GM19397 (cell line): ENCODE results near the gene FOXP4.

ENCODE experiments used
- ATAC-seq: cut with Tn5 transposase; IDR thresholded peaks from one replicate; pipeline ENCODE4 v1.9.1; 2021; ENCODE audit warnings: mild to moderate bottlenecking, moderate library complexity; ENCODE audit not compliant: unreplicated experiment

Gene FOXP4

GRCh38 chr6:41582540-41582939 is 36.4 kb downstream of the FOXP4 start:
- no peak for ATAC-seq

GRCh38 chr6:41583565-41583964 is 37.4 kb downstream of the FOXP4 start:
- no peak for ATAC-seq

GRCh38 chr6:41584205-41584604 is 38.0 kb downstream of the FOXP4 start:
- no peak for ATAC-seq

- ATAC-seq = no peak
Measured at GRCh38 chr6:41584668-41585205, 38.6 kb downstream of the FOXP4 start.

- no peak for ATAC-seq
Measured at GRCh38 chr6:41585605-41586004, 39.4 kb downstream of the FOXP4 start.

- ATAC-seq = no peak
Measured at GRCh38 chr6:41586252-41587007, 40.2 kb downstream of the FOXP4 start.

- ATAC-seq = no peak
Measured at GRCh38 chr6:41587131-41587879, 41.1 kb downstream of the FOXP4 start.

GRCh38 chr6:41588111-41588510 is 41.9 kb downstream of the FOXP4 start:
- no peak for ATAC-seq

GRCh38 chr6:41589223-41589622 is 43.0 kb downstream of the FOXP4 start:
- no peak for ATAC-seq

GRCh38 chr6:41589636-41590622 is 43.7 kb downstream of the FOXP4 start:
- ATAC-seq = no peak

GRCh38 chr6:41591122-41591521 is 44.9 kb downstream of the FOXP4 start:
- no peak for ATAC-seq

- ATAC-seq = no peak
Measured at GRCh38 chr6:41591859-41592502, 45.8 kb downstream of the FOXP4 start.

GRCh38 chr6:41593406-41593805 is 47.2 kb downstream of the FOXP4 start:
- no peak for ATAC-seq

GRCh38 chr6:41593839-41594238 is 47.7 kb downstream of the FOXP4 start:
- no peak for ATAC-seq

GRCh38 chr6:41594326-41594725 is 48.1 kb downstream of the FOXP4 start:
- ATAC-seq = no peak

- ATAC-seq = no peak
Measured at GRCh38 chr6:41594766-41595165, 48.6 kb downstream of the FOXP4 start.

GRCh38 chr6:41595166-41595565 is 49.0 kb downstream of the FOXP4 start:
- ATAC-seq = no peak

- no peak for ATAC-seq
Measured at GRCh38 chr6:41596096-41596685, 50.0 kb downstream of the FOXP4 start.

- no peak for ATAC-seq
Measured at GRCh38 chr6:41596807-41597206, 50.6 kb downstream of the FOXP4 start.
